Testis (tissue), 2 donors: ENCODE data around the gene ATXN3.

Experiments used
- CTCF ChIP-seq, 3 experiments: fragments of 450-650 bp in 2 of 3; fragments of 200-600 bp in 1 of 3; sonication (generic) in 1 of 3; IDR thresholded peaks; one replicate each; pipeline ENCODE4 v1.5.1; 2016 to 2019; ENCODE audit warnings: antibody characterized with exemption in 3 of 3, mild to moderate bottlenecking in 2 of 3, moderate library complexity in 1 of 3
- POLR2A ChIP-seq: fragments of 450-650 bp; IDR thresholded peaks from one replicate; pipeline ENCODE4 v1.6.1; 2017; ENCODE audit warnings: antibody characterized with exemption, mild to moderate bottlenecking, moderate library complexity

- TF ChIP-seq POLR2A: no peak
- no peak for TF ChIP-seq CTCF (IDR thresholded peaks at IDR 0.05)
These were observed 28.1 kb upstream of the ATXN3 start for GRCh38 chr14:92134456-92134855.
